ENCODE measurements around the gene EYA2.

The EYA2 gene

DNA sequence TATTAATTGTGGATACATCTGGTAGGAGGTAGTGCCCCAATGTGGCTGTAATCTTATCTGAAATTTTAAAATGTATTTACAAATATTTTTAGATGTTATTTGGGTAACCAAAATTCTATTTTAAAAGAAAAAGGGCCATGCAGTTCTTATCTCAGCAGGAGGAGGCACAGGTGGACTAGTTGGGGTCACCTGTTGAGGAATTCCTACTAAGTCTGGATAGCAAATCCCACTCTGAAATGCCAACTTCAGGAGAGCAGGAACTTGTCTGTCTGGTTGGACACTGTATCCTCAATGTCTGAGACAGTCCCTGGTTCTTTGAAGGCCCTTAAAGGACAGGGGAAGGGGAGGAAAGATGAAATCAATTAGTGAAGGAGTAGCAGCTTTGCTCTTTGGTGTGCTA lies 82.6 kb downstream of the EYA2 start:
- no peak for DNase-seq (ENCODE audit: extremely low read depth in 1 of 2, low read depth in 1 of 2)

DNA sequence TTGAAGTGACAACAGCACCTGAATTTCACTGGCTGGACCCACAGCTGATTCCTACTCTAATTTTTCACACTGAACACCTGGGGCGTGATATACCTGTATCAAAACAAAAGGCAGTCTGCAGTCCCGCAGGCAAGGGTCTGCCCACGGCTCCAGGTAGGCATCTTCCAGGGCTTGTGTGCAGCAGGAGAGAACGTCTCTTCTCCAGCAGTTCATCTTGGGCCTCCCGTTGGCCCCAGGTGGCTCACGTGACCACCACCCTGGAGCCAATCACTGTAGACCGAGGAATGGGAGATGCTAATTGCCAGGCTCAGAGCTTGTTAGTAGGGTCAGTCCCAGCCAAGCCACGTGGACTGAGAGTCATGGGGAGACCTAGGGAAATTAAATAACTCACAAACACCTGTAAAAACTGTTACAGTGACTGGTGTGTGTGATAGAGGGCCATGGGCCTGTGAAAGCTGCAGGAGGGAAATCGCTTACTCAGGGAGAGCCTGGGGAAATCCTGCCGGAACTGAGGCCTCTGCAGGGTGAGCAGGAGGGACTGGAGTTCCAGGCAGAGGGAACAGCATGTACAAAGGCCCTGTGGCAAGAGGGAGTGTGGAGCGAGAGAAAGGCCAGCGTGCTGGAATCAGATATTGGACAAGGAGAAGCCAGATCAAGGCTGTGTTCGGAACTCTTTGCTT lies 83.4 kb downstream of the EYA2 start:
- DNase-seq (ENCODE audit: extremely low read depth in 1 of 2, low read depth in 1 of 2): no peak

DNA sequence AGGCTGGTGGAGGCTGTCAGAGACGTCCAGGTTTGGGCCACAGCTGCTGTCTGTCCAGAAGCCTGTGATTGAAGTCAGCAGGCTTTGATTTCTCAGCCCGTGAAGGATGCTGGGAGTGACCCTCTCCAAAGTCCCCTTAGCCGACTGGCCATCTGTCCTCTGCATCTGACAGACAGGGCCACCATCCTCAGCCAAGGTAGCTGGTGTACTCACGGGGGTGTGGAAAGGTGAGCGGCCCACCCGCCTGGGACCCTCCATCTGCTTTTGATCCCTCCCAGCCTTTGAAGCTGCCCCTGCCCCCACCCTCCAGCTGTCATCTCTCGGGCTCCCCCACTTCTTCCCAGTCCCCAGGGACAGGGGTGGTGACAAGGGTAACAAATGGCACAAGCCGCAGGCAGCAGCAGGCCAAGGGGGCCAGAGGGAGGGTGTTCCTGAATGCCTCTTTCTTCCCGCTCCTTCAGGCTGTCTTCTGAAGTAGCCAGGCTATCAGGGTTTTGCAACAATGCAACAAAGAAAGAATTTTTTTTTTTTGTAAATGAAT lies 84.4 kb downstream of the EYA2 start:
- DNase-seq (ENCODE audit: extremely low read depth in 1 of 2, low read depth in 1 of 2): no peak

DNA sequence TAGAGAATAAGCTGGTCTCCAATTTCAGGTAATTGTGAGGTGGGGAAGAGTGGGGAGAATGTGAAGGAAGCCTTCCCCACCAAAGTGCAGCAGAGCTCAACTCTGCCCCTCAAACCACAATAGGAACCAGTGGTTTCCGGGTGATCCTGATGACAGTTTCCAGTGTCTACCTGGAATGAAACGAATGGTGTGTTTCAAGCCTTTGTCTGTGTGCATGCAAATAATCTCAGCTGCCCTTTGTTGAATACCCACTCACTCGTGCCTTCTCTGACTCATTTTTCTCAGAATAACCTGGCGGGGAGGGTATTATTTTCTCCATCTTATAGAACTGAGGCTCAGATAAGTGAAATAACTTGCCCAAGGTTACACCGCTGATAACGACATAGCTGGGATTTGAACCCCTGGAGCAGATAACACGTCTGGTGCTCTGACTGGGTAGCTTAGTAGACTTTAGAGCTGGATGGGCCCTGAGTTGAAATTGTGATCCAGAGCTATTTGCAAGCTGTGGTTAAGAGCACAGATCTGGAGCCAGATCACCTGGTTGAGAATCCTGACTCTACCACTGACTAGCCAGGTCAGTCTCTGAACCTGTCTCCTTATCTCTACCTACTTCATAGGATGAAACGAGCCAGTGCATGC lies 85.1 kb downstream of the EYA2 start:
- no peak for DNase-seq (ENCODE audit: extremely low read depth in 1 of 2, low read depth in 1 of 2)

DNA sequence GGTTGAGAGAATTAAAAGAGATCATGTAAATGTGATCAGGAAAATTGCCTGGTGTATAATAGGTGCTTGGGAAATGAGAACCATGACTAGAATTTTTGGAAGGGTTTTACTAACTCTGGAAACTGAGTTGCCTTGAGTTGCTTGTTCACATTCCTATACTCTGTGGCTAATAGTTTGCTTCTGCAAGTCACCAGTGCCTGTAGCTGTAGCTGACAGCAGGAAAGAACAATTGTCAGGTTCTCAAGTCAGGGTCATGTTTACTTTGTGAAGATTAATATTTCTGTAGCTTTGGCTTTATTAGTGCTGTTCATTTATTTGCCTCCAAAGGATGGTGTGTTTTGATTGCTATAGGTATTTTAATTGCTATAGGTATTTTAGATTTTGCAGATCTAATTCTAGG lies 86.5 kb downstream of the EYA2 start:
- no peak for DNase-seq (ENCODE audit: extremely low read depth in 1 of 2, low read depth in 1 of 2)

DNA sequence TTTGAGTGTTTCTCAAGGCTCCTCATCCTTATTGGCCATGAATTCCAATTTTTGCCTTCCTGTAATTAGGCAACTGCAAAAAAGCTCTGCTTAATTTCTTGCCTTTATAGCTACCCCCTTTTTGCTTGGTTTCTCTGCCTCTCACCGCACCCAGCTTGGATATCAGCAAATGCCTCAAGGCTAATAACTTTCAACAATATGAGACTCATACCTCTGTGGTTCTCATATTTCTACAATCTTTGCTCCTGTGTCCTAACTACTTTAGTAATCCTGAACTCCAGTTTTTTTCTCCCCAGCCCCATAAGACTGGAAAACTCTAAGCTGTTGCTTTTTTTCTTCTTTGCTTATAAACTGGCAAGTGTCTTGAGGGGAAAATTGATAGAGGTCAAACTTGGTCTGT lies 88.8 kb downstream of the EYA2 start:
- DNase-seq (ENCODE audit: extremely low read depth in 1 of 2, low read depth in 1 of 2): no peak

DNA sequence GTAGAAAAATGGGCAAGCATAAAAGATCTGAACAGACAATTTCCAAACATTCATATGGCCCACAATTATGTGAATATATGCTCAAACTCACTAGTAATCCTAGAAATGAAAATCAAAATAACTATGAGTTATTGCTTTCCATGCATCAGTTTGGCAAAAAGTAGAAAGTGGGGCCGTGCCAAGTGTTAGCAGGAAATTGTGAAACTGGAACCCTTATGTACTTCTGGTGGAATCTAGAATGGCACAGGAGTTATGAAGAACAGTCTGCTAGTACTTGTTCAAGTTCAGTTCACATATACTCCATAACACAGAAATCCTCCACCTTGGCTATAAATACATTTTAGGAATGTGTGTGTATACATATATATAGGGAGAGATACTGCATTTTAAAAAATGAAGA lies 89.8 kb downstream of the EYA2 start:
- no peak for DNase-seq (ENCODE audit: extremely low read depth in 1 of 2, low read depth in 1 of 2)

DNA sequence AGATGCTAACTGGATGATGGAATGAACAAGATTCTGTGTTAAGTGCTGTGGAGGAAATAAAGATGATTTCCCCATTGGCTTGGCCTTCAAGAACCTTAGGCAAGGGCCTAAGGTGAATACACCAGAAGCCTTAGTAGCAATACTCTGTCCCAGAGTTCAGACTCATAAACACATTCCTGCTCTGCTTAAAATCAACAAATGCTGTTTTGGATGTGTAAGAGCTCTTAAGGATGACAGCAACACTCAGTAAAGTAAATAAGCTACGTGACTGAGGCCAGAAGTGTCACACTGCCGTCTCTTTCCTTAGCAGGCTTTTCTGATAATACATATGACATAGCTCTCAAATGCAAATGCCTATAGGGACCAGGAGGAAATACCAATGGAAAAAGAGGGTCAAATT lies 90.6 kb downstream of the EYA2 start:
- no peak for DNase-seq (ENCODE audit: extremely low read depth in 1 of 2, low read depth in 1 of 2)

DNA sequence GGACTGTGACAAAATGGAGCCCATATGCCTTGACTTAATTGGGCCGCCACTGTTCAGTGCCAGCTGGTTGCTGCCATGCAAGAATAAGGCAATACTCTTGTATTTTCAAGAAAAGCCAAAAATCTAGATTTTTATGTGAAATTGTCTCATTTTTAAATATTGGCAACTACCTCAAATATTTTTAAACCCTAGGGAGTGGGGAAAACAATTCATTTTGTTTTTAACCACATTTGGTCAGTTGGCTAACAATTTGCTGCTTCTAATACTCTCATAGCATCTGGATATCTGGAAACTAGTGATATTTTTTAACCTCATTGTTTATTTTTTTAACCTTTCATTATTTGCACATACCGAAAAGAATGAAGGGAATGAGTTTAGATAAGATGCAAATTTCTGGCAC lies 91.0 kb downstream of the EYA2 start:
- no peak for DNase-seq (ENCODE audit: extremely low read depth in 1 of 2, low read depth in 1 of 2)

DNA sequence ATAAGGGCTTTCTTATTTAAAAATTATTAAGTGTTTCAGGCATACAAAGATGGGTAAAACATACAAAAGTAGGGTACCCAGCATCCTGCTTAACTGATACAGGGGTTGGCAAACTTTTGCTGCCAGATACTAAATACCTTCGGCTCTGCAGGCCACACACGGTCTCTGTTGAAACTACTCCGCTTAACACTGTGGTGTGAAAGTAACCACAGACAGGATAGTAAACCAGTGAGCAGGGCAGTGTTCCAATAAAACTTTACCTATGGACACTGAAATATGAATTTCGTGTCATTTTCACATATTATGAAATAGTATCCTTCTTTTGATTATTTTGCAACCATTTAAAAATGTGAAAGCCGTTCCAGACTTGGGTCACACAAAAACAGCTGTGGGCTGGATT lies 92.4 kb downstream of the EYA2 start:
- no peak for DNase-seq (ENCODE audit: extremely low read depth in 1 of 2, low read depth in 1 of 2)

DNA sequence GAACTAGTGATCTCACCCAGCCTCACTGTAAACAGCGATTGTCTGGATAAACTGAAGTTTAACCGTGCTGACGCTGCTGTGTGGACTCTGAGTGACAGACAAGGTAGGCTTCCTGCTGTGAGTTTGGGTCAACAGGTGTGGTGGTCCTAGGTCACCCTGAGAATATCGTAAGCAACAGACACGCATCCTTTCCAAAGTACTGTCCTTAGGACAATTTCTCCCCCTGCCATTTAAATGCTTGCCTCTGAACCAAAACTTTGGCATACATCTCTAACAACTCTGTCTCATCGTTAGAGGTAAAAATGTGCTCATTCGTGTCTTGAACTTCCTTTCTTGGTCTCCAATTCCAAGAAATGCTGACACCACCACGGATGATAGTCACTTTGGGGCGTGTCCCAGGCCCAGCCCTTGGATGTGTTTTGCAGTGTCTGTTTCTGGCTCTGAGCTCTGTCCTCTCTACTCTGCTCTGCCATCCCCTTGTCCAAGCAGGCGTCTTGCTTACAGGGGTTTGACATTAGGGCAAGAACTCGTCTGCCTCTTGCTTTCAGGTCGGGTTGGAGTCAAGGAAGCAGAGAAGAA lies 95.5 kb downstream of the EYA2 start:
- DNase-seq (ENCODE audit: extremely low read depth in 1 of 2, low read depth in 1 of 2): peak; percentile 27 to 32

DNA sequence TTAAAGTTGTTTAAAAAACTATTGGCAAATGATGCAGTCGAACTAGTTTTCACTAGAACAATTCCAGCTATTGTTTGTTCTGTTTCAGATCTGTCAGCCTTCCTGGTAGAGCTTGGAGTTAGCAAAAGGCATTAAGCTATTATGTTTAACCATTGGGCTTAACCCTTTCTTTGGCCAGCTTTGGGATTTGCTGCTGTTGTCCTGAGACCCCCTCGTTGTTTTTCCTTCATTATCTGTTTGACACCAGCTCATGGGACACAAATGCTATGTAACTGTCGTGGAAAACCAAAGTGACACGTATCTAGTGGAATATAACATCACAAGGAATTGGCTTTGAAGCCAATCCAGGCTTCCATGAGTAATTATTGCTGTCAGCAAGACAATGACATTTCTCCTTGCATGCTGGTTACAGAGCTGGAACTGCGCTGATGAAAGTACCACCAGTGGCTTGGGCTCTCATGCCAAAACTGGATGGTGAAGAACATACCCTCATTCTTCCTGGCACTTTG lies 96.0 kb downstream of the EYA2 start:
- DNase-seq (ENCODE audit: extremely low read depth in 1 of 2, low read depth in 1 of 2): no peak

DNA sequence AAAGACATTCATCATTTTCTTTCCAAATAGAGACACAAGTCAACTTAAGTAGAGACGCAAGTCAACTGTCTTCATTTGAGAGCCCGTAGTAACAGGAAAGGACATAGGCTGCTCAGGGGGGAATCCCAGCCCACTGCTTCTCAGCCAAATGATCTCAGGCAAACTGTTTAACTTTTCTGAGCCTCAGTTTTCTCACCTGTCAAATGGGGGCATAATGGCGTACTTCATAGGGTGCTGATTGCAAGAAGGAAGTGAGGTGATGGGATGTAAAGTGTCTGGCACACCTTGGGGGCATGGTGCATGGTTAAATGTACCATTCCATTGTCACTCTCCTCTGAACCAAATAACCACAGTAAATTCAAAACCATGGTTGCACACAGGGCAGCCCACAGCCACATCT lies 96.5 kb downstream of the EYA2 start:
- DNase-seq (ENCODE audit: extremely low read depth in 1 of 2, low read depth in 1 of 2): no peak

DNA sequence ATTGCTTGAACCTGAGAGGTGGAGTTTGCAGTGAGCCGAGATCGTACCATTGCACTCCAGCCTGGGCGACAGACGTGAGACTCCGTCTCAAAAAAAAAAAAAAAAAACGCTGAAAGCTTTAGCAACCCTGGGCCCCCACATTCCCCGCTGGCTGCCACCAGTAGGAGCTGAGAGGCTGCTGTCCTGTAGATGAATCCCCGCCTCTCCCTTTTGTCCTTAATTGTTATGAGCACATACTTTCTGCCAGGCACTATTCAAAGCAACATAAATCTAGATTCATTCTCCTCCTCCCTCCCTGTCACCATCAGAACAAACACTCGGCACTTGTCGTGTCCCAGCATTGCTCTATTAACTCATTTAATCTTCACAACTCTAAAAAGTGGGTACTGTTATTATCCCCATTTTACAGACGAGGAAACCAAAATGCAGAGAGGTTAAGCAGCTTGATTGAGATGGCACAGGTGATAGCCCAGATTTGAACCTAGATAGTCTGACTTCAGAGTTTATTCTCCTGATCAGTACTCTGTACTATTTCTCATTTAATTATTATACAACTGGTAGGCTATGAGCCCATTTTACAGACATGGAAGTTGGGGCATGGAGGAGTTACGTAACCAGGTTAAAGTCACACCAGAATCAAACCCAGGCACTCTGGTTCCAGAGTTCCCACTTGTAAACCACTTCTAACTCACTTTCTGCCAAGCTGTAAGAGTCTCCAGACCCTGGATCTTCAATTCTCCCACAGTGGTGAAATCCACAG lies 97.4 kb downstream of the EYA2 start:
- no peak for DNase-seq (ENCODE audit: extremely low read depth in 1 of 2, low read depth in 1 of 2)

DNA sequence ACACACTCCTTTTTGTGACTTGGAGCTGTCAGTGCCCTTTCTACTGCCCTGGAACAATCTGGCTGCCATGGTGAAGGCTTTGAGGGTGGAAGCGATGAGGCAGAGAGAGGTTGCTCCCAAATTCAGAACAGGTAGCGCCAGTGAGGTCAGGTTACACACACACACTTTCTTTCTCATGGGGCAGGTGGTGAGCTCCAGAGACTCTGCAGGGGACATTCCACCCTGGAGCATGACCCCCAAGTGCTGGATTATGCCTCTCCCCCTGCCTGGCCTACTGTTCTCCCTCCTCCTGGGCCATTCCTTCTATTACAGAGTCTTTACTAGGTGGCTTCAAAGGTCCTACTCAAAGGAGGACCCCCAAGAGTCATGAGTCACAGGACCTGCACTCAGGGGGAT lies 98.0 kb downstream of the EYA2 start:
- DNase-seq (ENCODE audit: extremely low read depth in 1 of 2, low read depth in 1 of 2): no peak

DNA sequence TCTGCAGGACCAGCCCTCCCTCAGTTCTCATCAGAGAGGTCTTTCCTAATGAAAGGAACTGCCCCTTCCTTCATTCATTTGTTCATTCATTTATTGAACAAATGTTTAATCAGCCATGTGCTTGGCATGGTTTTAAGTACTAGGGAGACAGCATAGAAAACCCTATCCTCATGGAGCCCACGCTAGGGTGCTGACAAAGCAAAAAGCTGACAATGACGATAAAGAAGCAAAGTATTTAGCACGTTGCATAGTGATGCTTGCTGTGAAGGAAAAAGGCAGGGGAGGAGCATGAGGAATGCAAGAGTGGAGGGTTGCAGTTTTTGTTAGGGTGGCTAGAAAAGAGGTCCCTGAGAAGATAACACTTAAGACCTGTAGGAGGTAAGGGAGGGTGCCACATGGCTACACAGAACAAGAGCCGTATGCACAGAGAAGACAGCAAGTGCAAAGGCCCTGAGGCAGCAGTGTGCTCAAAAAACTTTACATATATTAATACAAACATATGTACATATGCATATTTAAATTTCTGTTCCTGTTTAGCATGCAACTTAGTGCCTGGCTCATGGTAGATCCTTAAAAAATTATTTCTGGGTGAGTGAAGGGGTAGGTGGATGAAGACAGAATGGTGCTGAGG lies 98.9 kb downstream of the EYA2 start:
- no peak for DNase-seq (ENCODE audit: extremely low read depth in 1 of 2, low read depth in 1 of 2)

DNA sequence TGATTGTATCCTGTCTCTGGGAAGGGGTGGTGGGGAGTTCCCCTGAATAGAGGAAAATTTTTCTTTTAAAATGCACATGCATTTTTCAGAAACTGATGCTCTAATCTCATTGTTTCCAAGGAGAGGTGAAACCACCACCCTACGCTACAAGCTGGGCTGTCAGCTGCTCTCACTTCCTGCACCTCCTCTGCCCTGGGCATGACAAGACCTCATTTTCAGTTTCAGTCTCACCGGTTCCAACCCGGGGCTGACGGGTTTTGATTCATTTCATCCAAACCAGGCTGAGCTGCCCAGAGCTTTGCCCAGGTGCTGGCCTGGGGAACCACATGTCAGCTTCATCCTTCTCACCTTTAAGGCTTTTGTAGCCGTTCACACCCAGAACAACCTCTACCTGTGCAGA lies 99.7 kb downstream of the EYA2 start:
- DNase-seq (ENCODE audit: extremely low read depth in 1 of 2, low read depth in 1 of 2): peak; percentile 54 to 73

DNA sequence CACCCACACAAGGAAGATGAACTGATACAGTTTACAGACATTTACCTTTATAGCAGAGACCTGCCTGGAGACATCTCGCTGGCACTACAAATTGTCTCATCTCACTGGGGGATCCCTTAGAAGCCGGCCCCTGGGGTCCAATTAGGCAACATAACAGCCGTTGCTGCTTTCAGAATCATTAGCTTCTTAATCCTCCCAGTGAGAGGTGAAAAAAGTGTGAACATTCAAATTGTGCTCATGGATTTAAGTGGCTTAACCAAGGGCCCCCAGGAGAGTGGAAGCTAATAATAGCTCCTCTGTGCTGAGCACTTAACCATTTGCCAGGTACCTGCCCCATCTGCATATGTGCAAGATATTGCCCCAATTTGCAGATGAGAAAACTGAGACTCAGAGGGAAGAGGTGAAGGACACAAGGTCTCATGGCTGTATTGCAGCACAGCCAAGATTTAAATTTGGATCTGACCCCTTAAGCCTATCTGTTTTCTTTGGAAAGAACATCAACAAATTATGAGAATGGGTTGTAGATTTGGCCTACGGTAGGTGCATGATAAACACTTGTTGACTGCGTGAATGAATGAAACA lies 101.0 kb downstream of the EYA2 start:
- DNase-seq (ENCODE audit: extremely low read depth in 1 of 2, low read depth in 1 of 2): no peak

DNA sequence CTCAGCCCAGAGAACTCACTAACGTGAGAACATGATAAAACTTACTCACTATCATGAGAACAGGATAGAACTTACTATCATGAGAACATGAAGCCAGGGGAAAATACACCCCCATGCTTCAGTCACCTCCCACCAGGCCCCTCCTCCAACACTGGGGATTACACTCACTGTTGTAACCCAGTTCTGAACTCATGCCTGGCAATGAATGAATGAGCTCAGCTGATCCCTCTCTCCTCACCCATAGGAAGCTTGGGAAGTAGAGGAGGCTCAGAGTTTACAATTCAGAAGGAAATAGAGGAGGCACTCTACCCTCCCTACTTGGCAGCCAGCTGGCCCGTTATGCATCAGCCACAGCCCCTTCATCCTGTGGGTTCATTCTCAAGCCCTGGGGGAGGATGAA lies 102.5 kb downstream of the EYA2 start:
- no peak for DNase-seq (ENCODE audit: extremely low read depth in 1 of 2, low read depth in 1 of 2)

DNA sequence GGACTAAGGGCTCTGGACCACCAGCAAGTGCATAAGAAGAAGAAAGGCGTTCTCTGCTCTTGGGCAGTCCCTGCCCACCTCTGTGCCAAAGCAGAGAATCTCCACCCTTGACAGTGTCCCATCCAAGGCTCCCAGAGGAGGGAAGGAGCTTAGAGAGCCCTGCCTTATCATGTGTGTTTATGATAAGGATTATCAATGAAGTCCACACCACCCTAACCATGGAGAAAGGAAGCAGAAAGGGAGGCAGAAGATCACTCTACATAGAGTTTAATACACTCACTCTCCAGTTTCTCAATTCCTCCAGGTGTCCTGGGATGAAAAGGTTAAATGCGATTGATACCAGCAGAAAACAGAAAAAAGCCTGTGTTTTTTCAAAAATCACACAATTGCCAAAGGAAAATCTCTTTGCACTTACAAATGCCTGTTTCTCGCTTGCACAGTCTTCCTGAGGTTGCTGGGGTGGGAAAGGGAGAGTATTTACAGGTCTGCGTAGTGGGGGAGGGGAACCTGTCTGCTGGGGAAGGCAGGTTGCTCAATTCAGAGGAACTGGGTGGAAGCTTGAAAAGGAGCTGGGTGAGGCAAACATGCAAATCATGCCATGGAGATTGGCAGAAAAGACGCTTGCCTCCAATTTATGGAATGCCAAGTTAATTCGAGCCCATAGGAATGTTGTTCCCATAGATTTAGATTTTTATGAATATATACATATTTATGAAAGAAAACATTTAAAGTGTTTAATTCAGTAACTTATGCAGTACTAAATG lies 104.0 kb downstream of the EYA2 start:
- DNase-seq (ENCODE audit: extremely low read depth in 1 of 2, low read depth in 1 of 2): no peak
